ENCODE results near the gene ETNK2.
"Not testable (repeated sequence)": the region's sequence is repeated elsewhere in the genome, so short reads cannot be mapped to it uniquely, and the experiment has no call there.

ETNK2 gene

DNA sequence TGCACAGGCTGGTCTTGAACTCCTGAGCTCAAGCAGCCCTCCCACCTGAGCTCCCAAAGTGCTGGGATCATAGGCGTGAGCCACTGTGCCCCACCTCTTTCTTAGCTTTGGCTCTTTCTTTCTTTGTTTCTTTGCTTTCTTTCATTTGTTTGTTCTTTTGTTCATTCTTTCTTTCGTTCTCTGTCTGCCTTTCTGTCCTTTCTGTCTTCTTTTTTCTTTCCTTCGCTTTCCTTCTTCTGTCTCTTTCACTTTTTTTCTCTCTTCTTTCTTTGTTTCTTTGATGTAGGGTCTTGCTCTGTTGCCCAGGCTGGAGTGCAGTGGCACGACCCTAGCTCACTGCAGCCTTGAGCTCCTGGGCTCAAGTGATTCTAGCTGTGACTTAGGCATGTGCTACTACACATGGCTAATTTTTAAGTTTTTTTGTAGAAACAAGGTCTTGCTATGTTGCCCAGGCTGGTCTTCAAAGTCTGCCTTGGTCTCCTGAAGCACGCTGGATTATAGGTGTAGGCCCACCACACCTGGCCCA lies 60.0 kb downstream of the ETNK2 start:
- no CpG with 5 or more reads among the region's 5 CpGs for WGBS, 2 donors (ENCODE audit: extremely low coverage in 2 of 2, insufficient read length in 2 of 2, insufficient replicate concordance in 1 of 2)
- no peaks in the 10 kb centered on the region for H3K9me3 ChIP-seq (replicated peaks in 1 of 2; ENCODE audit: control insufficient read depth in 2 of 2, insufficient read depth in 1 of 2, low read depth in 1 of 2, low read length in 2 of 2)
- H2BK120ac ChIP-seq (ENCODE audit: low read depth, low read length) = no peak overlapping the region
- H3K4me1 ChIP-seq (ENCODE audit: control insufficient read depth in 2 of 2, insufficient read depth in 1 of 2, low read depth in 1 of 2, low read length in 2 of 2) = peaks cover 53 to 59% of the 10 kb centered on the region in 2 donors
- H3K4me3 ChIP-seq (ENCODE audit: low read length in 2 of 2) = no peak overlapping the region
- H3K23ac ChIP-seq (ENCODE audit: low read depth, low read length, poor library complexity) = no peak overlapping the region
- H3K27ac ChIP-seq (replicated peaks; ENCODE audit: low read length) = no peak overlapping the region
- H3K9ac ChIP-seq (ENCODE audit: low read depth, low read length, poor library complexity) = no peak overlapping the region
- H2BK12ac ChIP-seq (ENCODE audit: low read length) = no peak overlapping the region
- H3K4ac ChIP-seq (ENCODE audit: low read length) = no peak overlapping the region
- no peak overlapping the region for H2BK5ac ChIP-seq (ENCODE audit: low read length)
- no peaks in the 10 kb centered on the region for H3K27me3 ChIP-seq (ENCODE audit: control insufficient read depth in 3 of 3, insufficient read depth in 3 of 3, low read depth in 1 of 3, low read length in 3 of 3)
- H4K91ac ChIP-seq (ENCODE audit: low read depth, low read length, poor library complexity) = no peak overlapping the region
- no peak overlapping the region for H4K8ac ChIP-seq (ENCODE audit: low read depth, low read length)
- H3K18ac ChIP-seq (ENCODE audit: low read length) = no peak overlapping the region
- H3K14ac ChIP-seq (ENCODE audit: low read length) = no peak overlapping the region
- H2AK5ac ChIP-seq (ENCODE audit: low read depth, low read length) = no peak overlapping the region
- no peak for DNase-seq (ENCODE audit: low spot score)
- H3K79me1 ChIP-seq (ENCODE audit: low read depth, low read length) = no peaks in the 10 kb centered on the region
- peaks cover 0 to 3% of the 10 kb centered on the region in 2 donors for H3K36me3 ChIP-seq (replicated peaks in 1 of 2; ENCODE audit: control insufficient read depth in 2 of 2, insufficient read depth in 2 of 2, low read length in 2 of 2)
- no peak overlapping the region for H2AFZ ChIP-seq (ENCODE audit: low read length)
- no peak overlapping the region for H2BK15ac ChIP-seq (ENCODE audit: low read length)
- no peak overlapping the region for H3K4me2 ChIP-seq (ENCODE audit: insufficient read depth, low read length, poor library complexity, severe bottlenecking)

- Histone ChIP-seq H3K36me3 (replicated peaks in 1 of 2; ENCODE audit: control insufficient read depth in 2 of 2, insufficient read depth in 2 of 2, low read length in 2 of 2) (peaks cover 0 to 3% of the 10 kb centered on the region in 2 donors), H3K9me3 (replicated peaks in 1 of 2; ENCODE audit: control insufficient read depth in 2 of 2, insufficient read depth in 1 of 2, low read depth in 1 of 2, low read length in 2 of 2) (no peaks in the 10 kb centered on the region), H4K8ac (ENCODE audit: low read depth, low read length) (no peak overlapping the region), H3K9ac (ENCODE audit: low read depth, low read length, poor library complexity) (no peak overlapping the region), H3K4me1 (ENCODE audit: control insufficient read depth in 2 of 2, insufficient read depth in 1 of 2, low read depth in 1 of 2, low read length in 2 of 2) (peaks cover 52 to 59% of the 10 kb centered on the region in 2 donors), H3K23ac (ENCODE audit: low read depth, low read length, poor library complexity) (no peak overlapping the region), H2AFZ (ENCODE audit: low read length) (no peak overlapping the region), H3K4ac (ENCODE audit: low read length) (no peak overlapping the region), H2BK15ac (ENCODE audit: low read length) (no peak overlapping the region), H3K27ac (replicated peaks; ENCODE audit: low read length) (no peak overlapping the region), H3K4me3 (ENCODE audit: low read length in 2 of 2) (no peak overlapping the region), H3K14ac (ENCODE audit: low read length) (no peak overlapping the region), H3K18ac (ENCODE audit: low read length) (no peak overlapping the region), H2BK12ac (ENCODE audit: low read length) (no peak overlapping the region), H3K79me1 (ENCODE audit: low read depth, low read length) (no peaks in the 10 kb centered on the region), H2BK120ac (ENCODE audit: low read depth, low read length) (no peak overlapping the region), H3K4me2 (ENCODE audit: insufficient read depth, low read length, poor library complexity, severe bottlenecking) (no peak overlapping the region), H3K27me3 (ENCODE audit: control insufficient read depth in 3 of 3, insufficient read depth in 3 of 3, low read depth in 1 of 3, low read length in 3 of 3) (no peaks in the 10 kb centered on the region), H2AK5ac (ENCODE audit: low read depth, low read length) (no peak overlapping the region), H2BK5ac (ENCODE audit: low read length) (no peak overlapping the region), H4K91ac (ENCODE audit: low read depth, low read length, poor library complexity) (no peak overlapping the region)
- no CpG with 5 or more reads among the region's 7 CpGs for WGBS, 2 donors (ENCODE audit: extremely low coverage in 2 of 2, insufficient read length in 2 of 2, insufficient replicate concordance in 1 of 2)
- no peak for DNase-seq (ENCODE audit: low spot score)
These were observed 60.8 kb downstream of the ETNK2 start for GRCh38 chr1:204091066-204091465.

DNA sequence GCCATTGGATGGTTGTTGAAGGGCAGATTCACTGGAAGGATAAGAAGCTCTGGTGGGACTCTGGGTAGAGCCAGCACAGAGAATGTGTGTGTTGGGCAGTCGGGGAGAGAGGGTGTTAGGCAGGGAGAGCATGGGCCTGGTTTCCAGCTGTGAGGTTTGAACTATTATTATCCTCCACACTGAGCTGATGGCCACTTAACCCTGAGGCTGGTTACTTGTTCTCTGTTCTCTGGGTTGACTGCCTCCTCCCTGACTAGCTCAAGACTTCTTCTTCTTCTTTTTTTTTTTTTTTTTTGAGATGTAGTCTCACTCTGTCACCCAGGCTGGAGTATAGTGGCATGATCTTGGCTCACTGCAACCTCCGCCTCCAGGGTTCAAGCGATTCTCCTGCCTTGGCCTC lies 61.7 kb downstream of the ETNK2 start:
- not testable (repeated sequence) for H3K4me2 ChIP-seq (ENCODE audit: insufficient read depth, low read length, poor library complexity, severe bottlenecking); H3K9ac ChIP-seq (ENCODE audit: low read depth, low read length, poor library complexity); H3K23ac ChIP-seq (ENCODE audit: low read depth, low read length, poor library complexity); H3K14ac ChIP-seq (ENCODE audit: low read length); H3K27me3 ChIP-seq (ENCODE audit: control insufficient read depth in 3 of 3, insufficient read depth in 3 of 3, low read depth in 1 of 3, low read length in 3 of 3); H2AFZ ChIP-seq (ENCODE audit: low read length); H3K4me3 ChIP-seq (ENCODE audit: low read length in 2 of 2); DNase-seq (ENCODE audit: low spot score); H3K18ac ChIP-seq (ENCODE audit: low read length); H3K27ac ChIP-seq (replicated peaks; ENCODE audit: low read length); H2BK120ac ChIP-seq (ENCODE audit: low read depth, low read length); H2BK12ac ChIP-seq (ENCODE audit: low read length); H2BK5ac ChIP-seq (ENCODE audit: low read length); H3K79me1 ChIP-seq (ENCODE audit: low read depth, low read length); H3K4ac ChIP-seq (ENCODE audit: low read length); H3K36me3 ChIP-seq (replicated peaks in 1 of 2; ENCODE audit: control insufficient read depth in 2 of 2, insufficient read depth in 2 of 2, low read length in 2 of 2); H4K8ac ChIP-seq (ENCODE audit: low read depth, low read length); H4K91ac ChIP-seq (ENCODE audit: low read depth, low read length, poor library complexity); H3K9me3 ChIP-seq (replicated peaks in 1 of 2; ENCODE audit: control insufficient read depth in 2 of 2, insufficient read depth in 1 of 2, low read depth in 1 of 2, low read length in 2 of 2); H2BK15ac ChIP-seq (ENCODE audit: low read length)
- WGBS, 2 donors (ENCODE audit: extremely low coverage in 2 of 2, insufficient read length in 2 of 2, insufficient replicate concordance in 1 of 2) = no CpG with 5 or more reads among the region's 3 CpGs
- H2AK5ac ChIP-seq (ENCODE audit: low read depth, low read length) = peak overlapping the region; percentile 1
- H3K4me1 ChIP-seq (ENCODE audit: control insufficient read depth in 2 of 2, insufficient read depth in 1 of 2, low read depth in 1 of 2, low read length in 2 of 2) = peaks cover 49 to 53% of the 10 kb centered on the region in 2 donors

GRCh38 chr1:204089044-204089751 lies 62.6 kb downstream of the ETNK2 start:
- Histone ChIP-seq H3K4ac (ENCODE audit: low read length) (no peak overlapping the region), H4K8ac (ENCODE audit: low read depth, low read length) (no peak overlapping the region), H3K27ac (replicated peaks; ENCODE audit: low read length) (no peak overlapping the region), H3K4me2 (ENCODE audit: insufficient read depth, low read length, poor library complexity, severe bottlenecking) (no peak overlapping the region), H2AK5ac (ENCODE audit: low read depth, low read length) (peak overlapping the region; percentile 1), H3K9ac (ENCODE audit: low read depth, low read length, poor library complexity) (no peak overlapping the region), H2BK12ac (ENCODE audit: low read length) (no peak overlapping the region), H2AFZ (ENCODE audit: low read length) (no peak overlapping the region), H2BK15ac (ENCODE audit: low read length) (peak overlapping the region; percentile 42), H3K23ac (ENCODE audit: low read depth, low read length, poor library complexity) (no peak overlapping the region), H3K79me1 (ENCODE audit: low read depth, low read length) (peaks cover 2% of the 10 kb centered on the region), H2BK120ac (ENCODE audit: low read depth, low read length) (no peak overlapping the region), H4K91ac (ENCODE audit: low read depth, low read length, poor library complexity) (no peak overlapping the region), H3K18ac (ENCODE audit: low read length) (peak overlapping the region; percentile 72), H2BK5ac (ENCODE audit: low read length) (no peak overlapping the region), H3K27me3 (ENCODE audit: control insufficient read depth in 3 of 3, insufficient read depth in 3 of 3, low read depth in 1 of 3, low read length in 3 of 3) (no peaks in the 10 kb centered on the region), H3K4me3 (ENCODE audit: low read length in 2 of 2) (no peak overlapping the region), H3K4me1 (ENCODE audit: control insufficient read depth in 2 of 2, insufficient read depth in 1 of 2, low read depth in 1 of 2, low read length in 2 of 2) (peaks cover 48 to 55% of the 10 kb centered on the region in 2 donors), H3K14ac (ENCODE audit: low read length) (no peak overlapping the region), H3K9me3 (replicated peaks in 1 of 2; ENCODE audit: control insufficient read depth in 2 of 2, insufficient read depth in 1 of 2, low read depth in 1 of 2, low read length in 2 of 2) (no peaks in the 10 kb centered on the region), H3K36me3 (replicated peaks in 1 of 2; ENCODE audit: control insufficient read depth in 2 of 2, insufficient read depth in 2 of 2, low read length in 2 of 2) (peaks cover 0 to 11% of the 10 kb centered on the region in 2 donors)
- no CpG with 5 or more reads among the region's 15 CpGs for WGBS, 2 donors (ENCODE audit: extremely low coverage in 2 of 2, insufficient read length in 2 of 2, insufficient replicate concordance in 1 of 2)
- no peak for DNase-seq (ENCODE audit: low spot score)

All from neuronal stem cell (in vitro differentiated cells).